ENCODE results near the gene CA4. TPM values are rescaled to one million over a fixed set of nuclear protein-coding genes. Genes with fewer than 3 reads are reported as not detected.
"Not testable (repeated sequence)": the region's sequence is repeated elsewhere in the genome, so short reads cannot be mapped to it uniquely, and the experiment has no call there.

CA4 gene
- total RNA-seq: 13.6 TPM

DNA sequence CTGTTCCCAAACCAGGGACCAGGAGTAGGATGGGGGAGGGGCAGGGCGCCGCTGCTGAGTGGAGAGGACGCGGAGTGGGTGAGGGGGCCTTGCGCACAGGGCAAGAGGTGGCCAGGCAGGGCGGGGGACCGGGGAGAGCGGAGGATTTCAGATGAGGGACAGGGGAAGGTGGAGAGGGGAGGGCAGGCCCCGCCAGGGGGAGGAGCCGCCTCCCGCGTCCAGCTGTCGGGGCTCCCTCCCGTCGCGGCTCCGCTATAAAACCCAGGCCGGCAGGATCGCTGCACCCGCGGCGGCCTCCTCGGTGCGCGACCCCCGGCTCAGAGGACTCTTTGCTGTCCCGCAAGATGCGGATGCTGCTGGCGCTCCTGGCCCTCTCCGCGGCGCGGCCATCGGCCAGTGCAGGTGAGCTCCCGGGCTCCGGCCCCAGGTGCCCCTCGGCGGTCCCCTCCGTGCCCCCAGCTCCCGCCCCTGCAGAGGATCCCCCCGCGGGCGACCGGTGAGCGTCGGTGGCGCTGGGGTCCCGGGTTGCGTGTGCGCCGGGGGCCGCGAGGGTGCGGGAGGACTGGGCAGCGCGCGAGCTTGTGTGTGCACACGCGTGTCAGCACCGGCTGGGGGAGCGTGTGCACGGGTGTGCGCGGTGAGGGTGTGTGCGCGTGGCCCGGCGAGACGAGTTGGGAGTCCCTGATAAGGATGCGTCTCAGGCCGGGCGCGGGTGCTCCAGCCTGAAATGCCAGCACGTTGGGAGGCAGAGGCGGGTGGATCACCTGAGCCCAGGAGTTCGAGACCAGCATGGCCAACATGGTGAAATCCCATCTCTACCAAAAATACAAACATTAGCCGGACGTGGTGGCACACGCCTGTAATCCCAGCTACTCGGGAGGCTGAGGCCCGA is at the start of gene CA4:
Gene CA4, plus strand, starts transcription at position 283 of the 892 bp plus-strand sequence. Its CDS starts 62 bp downstream, at position 345.
- intact Hi-C loops (cut with DNase I): loop anchor here (10.0 kb wide), 1 partner anchor 285 kb away; no protein-coding TSS in a partner anchor
- DNase-seq (ENCODE audit: low spot score) (no peak), ATAC-seq (no peak)

DNA sequence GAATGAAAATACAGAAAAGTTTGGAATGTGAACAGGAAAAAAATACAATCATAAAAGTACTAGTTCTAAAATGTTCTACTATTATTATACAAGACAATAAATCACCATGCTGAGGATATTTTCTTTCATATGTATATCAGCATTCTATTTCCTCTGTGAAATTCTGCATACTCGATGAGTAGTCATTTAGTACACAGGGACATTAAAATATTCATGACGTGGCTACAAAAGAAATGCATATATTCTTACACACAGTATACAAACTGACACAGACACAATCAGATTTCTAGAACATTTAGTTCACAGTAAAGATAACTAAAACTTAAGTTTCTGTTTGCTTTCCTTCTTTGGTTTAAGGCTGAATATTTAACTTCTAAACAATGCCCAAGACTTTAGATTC is 49.2 kb upstream of the CA4 start:
- ATAC-seq; intact Hi-C loops (cut with DNase I); DNase-seq (ENCODE audit: low spot score): not testable (repeated sequence)

DNA sequence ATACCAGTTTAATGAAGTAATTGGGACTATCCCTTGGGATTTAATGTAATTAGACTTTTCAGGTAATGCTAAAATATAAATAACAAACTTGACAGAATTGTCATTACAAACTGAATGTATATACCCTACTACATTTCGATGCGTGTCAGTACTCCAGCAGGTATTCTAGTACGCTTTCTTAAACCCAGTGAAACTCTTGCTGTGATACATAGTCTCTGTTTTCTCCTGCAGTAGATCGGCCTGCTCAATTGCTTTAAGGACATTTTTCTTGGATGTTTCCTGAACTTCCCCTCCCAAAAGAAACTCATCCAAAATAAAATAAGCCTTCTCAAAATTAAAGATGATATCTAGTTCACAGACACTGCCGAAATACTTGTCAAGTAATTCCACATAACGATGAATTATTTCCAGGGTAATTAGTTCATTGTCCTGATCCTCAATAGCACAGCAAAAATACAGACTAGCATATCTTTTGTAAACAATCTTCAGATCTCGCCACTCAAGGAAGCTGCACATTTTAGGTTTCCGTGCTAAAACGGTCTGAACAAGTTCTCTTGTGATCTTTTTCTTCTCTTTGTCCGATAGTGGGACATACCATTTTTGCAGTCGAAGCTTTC is 47.6 kb upstream of the CA4 start:
- intact Hi-C loops (cut with DNase I): not testable (repeated sequence)

DNA sequence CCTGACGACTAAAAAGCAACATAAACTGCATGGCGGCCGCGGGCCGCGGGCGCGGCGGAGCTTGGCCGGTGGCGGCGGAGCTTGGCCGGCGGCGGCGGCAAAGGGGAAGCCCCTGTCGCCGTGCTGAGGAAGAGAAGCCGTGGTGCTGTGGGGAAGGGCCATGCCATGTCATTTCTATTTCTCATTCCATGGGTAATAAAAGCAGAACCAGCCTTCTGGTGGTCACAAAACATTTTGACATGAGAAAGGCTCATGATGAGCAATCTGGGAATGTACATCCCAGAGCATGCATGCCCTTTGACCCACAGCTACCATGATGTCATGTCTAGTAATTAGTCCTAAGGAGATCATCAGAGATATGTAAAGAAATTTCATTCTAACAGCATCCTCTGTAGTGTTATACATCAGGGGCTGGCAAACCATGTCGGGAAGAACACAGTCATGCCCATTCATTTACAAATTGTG is 47.1 kb upstream of the CA4 start:
- no peak for DNase-seq (ENCODE audit: low spot score)
- ATAC-seq: peak; percentile 68
- intact Hi-C loops (cut with DNase I): no loop called here

More for the DNA sequence above, 47.6 kb upstream of the CA4 start:
- not testable (repeated sequence) for ATAC-seq; DNase-seq (ENCODE audit: low spot score)

DNA sequence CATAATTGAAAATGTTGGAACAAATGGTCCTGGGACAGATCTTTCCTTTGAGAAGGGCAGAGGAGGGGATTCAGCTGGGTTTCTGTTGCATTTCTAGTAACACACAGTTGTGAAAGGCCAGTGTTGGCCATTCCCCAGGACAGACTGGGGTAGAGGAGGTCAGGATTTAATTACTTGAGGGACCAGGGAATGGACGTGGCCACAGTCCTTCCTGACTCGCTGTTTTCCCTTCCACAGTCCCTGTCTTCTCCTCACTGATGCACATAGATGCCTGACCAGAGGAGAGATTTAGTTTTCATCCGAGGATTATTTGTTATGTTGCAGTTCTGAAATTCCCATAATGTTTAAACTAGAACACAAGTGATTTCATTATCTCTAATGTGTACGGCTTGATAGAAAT is 45.8 kb upstream of the CA4 start:
- DNase-seq (ENCODE audit: low spot score) (no peak), ATAC-seq (no peak)
- intact Hi-C loops (cut with DNase I): no loop called here

DNA sequence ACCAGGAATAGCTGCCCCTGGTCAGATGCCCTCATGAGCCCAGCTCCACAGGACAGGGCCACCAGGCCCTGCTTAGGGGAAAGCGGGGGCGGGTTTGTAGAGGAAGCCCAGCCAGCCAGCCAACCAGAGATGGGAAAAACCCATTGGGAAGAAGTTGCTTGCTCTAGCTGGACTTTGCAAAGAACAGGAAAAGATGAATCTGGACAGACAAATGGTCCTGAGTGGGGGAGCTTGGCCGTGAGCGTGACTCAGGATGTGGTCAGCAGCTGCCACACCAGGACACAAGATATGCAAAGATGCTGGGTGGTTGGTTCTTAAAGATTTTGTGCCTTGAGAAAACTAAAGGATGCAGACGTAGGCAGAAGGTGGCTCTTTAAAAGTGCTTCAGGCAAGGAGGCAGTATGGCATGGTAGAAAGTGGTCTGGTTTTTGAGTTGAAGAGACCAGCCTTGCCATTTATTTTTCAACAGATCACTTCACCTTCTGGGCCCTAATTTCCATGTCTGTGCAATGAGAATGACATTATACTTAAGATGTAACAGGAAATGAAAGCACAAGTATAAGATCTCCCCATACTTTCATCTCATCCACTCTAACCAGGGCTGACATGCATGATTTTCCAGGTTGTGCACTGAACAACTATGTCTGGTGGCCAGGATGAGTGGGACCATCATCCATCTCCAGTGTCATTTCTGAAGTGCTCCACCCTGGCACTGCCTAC is 43.3 kb upstream of the CA4 start:
- DNase-seq (ENCODE audit: low spot score) (no peak), ATAC-seq (no peak)
- intact Hi-C loops (cut with DNase I): no loop called here

DNA sequence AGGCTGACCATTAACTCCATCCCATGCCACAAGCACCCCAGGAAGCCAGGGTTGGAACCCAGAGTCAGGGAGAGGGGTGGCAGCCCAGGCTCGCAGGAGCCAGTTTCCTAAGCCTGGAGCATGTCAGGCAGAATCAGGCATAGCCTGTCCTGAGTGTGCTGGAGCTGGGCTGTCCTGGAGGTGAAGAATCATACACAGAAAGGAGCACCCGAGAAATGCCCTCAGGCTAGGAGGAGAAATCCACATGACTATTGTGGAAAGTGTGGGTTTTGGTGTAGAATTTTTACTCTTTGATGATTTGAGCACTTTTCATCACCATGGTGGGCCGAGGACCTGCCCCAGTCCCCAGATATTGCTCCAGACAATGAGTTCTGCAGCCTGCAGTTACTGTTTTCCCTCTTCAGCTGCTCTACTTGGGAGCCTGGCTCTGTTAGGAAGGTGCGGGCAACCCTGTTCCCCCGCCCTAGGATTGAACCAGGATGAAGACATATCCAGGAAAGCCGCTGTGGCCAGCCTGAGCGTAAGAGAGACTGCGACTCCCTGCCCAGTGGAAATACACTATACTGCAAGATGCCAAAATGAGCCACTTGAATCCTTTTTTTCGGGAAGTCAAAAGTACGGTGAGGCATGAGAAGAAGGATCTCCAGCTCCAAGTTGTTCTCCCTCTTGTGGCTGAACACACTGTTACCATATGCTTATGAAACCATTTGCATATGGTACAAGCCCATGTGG is 42.1 kb upstream of the CA4 start:
- ATAC-seq (no peak), DNase-seq (ENCODE audit: low spot score) (no peak)
- intact Hi-C loops (cut with DNase I): no loop called here

DNA sequence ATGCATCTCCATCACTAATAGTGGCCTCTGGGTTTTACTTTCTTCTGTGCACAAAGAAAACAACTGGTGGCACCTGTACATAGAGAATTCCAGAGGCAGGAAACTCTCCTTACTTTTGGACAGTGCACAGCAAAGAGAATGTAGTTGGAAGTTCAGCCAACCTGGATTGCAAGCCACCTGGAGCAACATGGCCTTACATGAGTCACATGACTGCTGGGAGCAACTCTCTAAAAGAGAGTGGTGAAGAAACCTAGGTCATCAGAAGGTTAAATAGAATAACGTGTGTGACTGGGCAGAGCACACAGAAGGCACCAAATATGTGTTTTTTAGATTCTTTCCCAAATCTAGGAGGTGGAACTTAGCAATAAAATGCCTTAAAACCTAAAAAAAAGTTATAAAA is 41.5 kb upstream of the CA4 start:
- intact Hi-C loops (cut with DNase I); ATAC-seq; DNase-seq (ENCODE audit: low spot score): not testable (repeated sequence)

DNA sequence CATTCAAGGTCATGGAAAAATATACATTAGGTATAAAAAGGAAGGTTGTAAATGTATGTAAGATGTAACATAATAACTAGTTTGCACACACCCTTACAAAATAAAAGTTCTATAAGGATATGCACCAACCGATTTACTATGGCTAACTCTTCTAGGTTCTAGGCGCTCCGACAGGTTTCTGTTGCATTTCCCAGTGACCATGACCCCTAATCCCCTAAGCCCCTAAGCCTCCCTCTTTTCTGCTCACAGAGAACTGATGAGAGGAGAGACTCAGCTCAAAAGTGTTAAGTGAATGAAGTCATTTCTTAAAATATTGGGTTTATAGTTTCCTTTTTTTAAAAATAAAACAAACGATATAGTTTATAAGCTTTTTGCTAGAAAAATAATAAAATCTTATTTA is 41.1 kb upstream of the CA4 start:
- DNase-seq (ENCODE audit: low spot score) (no peak), ATAC-seq (no peak)
- intact Hi-C loops (cut with DNase I): no loop called here

DNA sequence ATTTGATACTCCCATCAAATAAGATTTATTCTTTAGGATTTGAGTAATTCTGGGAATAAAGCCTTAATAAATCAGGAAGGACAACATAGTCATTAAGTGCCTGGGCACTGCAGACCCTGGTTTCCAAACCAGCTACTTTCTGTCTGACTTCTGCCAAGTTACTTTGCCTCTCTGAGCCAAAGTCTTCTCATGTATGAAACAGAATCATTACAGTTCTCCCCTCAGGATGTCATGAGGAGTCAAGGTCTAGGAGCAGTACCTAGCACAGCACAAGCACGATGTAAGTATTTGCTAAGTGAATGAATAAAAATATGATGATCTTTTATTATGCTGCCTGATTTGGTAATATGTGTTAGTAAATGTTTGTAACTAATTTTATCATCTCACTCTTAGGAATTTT is 40.6 kb upstream of the CA4 start:
- ATAC-seq (no peak), DNase-seq (ENCODE audit: low spot score) (no peak)
- intact Hi-C loops (cut with DNase I): no loop called here

DNA sequence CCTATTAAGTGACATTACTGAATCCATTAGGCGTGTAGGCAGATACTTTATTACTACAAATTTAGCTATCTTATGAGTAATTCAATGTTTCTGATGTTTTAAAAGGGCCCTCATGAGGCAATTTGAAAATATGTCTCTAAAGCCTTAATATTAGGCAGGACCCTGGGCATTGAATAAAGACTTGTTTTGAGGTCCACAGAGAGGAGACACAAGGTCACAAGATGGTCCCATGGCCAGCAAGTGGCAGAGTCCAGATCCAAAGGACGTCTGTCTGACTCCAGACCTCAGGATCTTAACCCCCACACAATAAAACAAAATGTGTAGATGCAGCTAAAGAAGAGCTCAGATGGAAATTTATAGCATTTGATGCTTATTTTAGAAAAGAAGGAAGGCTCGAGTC is 39.2 kb upstream of the CA4 start:
- intact Hi-C loops (cut with DNase I): no loop called here
- no peak for ATAC-seq

DNA sequence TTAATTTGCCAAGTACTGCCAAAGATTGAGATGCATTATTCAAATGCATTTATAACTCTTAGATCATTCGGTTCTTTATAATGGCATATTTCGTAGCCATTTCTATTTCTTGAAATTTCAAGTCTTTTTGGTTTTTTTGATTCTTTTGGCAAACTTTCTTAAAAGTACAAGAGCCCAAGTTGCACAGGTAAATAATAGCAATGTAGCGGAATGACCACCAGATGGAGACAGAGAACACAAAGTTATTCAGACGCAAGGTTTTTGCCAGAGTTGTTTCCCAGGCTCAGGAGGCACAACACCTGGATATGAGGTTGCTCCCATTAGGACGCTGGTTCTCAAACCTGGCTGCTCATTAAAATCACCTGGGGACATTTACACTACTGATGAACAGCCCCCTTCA is 38.1 kb upstream of the CA4 start:
- DNase-seq (ENCODE audit: low spot score); intact Hi-C loops (cut with DNase I): not testable (repeated sequence)
- ATAC-seq: peak; percentile 58

More for the DNA sequence above, 39.2 kb upstream of the CA4 start:
- no peak for DNase-seq (ENCODE audit: low spot score)

DNA sequence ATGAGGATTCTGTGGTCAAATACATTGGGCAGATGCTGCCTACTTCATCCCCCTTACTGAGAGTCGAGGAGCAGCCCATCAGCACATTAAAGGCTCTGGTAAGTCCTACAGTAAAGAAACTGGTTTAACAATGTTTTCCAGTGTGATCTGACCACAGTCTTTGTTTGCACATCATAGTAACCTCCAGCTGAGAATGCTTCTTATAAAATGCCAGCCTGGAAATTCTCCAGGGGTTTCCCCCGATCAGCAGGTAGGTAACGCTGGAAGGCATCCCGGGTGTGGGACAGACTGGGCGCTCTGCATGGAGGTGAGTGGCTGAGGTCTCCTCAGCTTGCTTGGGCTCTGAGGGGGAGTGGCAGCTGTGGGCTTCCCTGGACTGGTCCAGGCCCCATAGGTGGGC is 34.4 kb upstream of the CA4 start:
- intact Hi-C loops (cut with DNase I); DNase-seq (ENCODE audit: low spot score); ATAC-seq: not testable (repeated sequence)

DNA sequence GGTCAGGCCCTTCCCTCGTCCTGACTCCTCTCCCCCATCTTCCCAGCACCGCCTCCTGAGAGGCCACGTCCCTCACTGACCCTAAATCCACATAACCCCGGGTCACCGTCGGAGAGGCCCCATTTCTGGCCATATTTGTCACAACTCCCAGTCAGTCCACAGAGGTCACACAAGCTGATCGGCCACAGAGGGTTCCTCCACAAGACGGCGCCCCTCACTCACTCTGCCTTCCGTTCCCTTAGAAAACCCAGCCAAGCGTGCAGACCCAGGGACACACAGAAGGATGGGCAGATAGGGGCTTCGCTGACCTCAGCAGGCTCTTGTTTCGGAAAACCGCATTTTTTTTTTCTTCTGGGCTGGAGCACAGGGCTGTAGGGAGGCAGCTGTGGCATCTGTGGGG is 33.6 kb upstream of the CA4 start:
- intact Hi-C loops (cut with DNase I); DNase-seq (ENCODE audit: low spot score); ATAC-seq: not testable (repeated sequence)

DNA sequence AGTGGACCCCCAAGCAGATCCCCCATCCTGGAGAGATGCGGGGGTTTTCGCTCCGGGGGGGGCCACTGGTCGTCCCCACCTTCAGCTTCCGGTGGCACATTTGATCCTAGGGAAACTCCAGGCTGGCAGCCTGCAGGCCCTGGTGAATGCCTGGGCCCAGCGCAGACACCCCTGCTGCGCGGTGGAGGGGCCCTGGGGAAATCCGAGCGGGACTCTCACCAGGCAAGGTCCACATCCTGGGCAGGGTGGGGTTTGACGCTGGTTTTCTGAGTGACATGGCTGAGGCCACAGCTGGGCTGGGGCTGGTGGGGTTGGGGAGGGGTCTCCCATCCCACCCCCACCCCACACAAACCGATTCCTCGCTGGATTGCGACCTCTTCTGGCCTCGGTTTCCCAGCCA is 30.6 kb upstream of the CA4 start:
- ATAC-seq; intact Hi-C loops (cut with DNase I); DNase-seq (ENCODE audit: low spot score): not testable (repeated sequence)

DNA sequence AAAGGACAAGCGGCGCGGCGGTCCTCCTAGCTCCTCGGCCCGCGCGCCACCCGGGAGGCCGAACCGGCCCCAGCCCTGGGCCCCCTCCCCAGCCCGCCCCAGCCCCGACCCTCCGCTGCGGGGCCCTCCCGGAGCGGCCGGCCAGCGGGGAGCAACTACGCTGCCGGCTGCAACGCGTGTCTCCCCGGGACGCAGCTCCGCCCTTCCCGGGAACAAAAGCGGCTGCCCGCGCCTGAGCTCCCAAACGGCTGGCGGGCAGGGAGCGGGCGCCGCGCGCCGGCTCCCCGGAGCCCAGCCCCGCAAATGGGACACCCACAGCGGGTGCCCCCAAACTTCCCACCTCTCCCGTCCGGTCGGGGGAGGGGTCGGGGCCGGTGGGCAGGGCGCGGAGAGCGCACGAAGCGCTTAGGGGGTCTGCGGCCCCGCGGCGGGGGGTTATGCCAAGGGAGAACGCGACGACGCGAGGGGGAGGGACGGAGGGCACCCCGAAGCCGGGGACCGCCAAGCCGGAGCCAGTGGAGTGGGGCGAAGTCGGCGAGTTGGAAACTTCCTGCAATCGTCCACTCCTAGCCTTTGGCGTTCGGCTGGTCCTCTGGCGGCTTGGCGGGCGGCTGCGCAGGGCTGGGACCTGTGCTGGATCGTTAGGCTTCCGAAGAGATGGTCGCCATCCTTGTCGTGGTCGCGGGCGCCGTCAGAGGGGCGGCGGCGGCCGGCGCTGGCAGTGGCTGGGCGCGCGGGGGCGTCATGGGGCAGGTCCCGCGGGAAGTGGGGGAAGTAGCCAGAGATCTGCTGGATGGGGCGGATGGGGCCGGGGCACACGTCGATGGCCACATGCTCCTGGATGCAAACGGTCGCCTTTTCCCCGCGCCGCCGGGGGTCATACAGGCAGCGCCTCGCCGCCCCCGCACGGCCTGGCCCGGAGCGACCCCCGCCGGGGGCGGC is 29.7 kb upstream of the CA4 start:
- DNase-seq (ENCODE audit: low spot score); intact Hi-C loops (cut with DNase I); ATAC-seq: not testable (repeated sequence)

Data from sciatic nerve (tissue), 2 donors.